SK-N-SH treated with all-trans-retinoic acid at 6 μM for 48 hours (cell line): Measurements from ENCODE around the gene TLX1.

Experiments used
- ATAC-seq: fragments of 200-7000 bp; cut with Tn5 transposase; 3 replicates; pipeline ENCODE4 v1.9.1; 2020; ENCODE audit warnings: mild to moderate bottlenecking, moderate library complexity
- ARNTL ChIP-seq: fragments of 450-650 bp; formaldehyde crosslinking; IDR thresholded peaks from 2 replicates; pipeline ENCODE4 v1.5.0; 2020; ENCODE audit warnings: low read depth, mild to moderate bottlenecking, moderate library complexity, borderline replicate concordance
- BACH2 ChIP-seq: fragments of 250-450 bp; sonication (Bioruptor Pico); IDR thresholded peaks from 2 replicates; pipeline ENCODE4 v1.9.0; 2021; ENCODE audit warnings: mild to moderate bottlenecking, borderline replicate concordance
- CSDC2 ChIP-seq: fragments of 250-450 bp; sonication (Bioruptor Pico); IDR thresholded peaks from 2 replicates; pipeline ENCODE4 v1.5.0; 2020; ENCODE audit warnings: mild to moderate bottlenecking, moderate library complexity
- ESRRG ChIP-seq: fragments of 250-450 bp; sonication (Bioruptor Pico); IDR thresholded peaks from 2 replicates; pipeline ENCODE4 v1.6.1; 2021; ENCODE audit warnings: mild to moderate bottlenecking
- ISL1 ChIP-seq: fragments of 250-450 bp; sonication (Bioruptor Pico); IDR thresholded peaks from 2 replicates; pipeline ENCODE4 v2.1.2; 2022; ENCODE audit warnings: mild to moderate bottlenecking, moderate library complexity
- OSR1 ChIP-seq: fragments of 250-450 bp; sonication (Bioruptor Pico); IDR thresholded peaks from 2 replicates; pipeline ENCODE4 v1.8.0; 2022; ENCODE audit warnings: moderate library complexity, mild to moderate bottlenecking, inconsistent platforms
- PPARA ChIP-seq: fragments of 250-450 bp; sonication (Bioruptor Pico); IDR thresholded peaks from 2 replicates; pipeline ENCODE4 v1.5.0; 2020; ENCODE audit warnings: mild to moderate bottlenecking, borderline replicate concordance
- RARB ChIP-seq: fragments of 250-450 bp; sonication (Bioruptor Pico); IDR thresholded peaks from 2 replicates; pipeline ENCODE4 v1.8.0; 2021; ENCODE audit warnings: mild to moderate bottlenecking, moderate library complexity
- TOX ChIP-seq: fragments of 250-450 bp; sonication (Bioruptor Pico); IDR thresholded peaks from 2 replicates; pipeline ENCODE4 v1.8.0; 2021; ENCODE audit warnings: mild to moderate bottlenecking, moderate library complexity, borderline replicate concordance
- TSHZ2 ChIP-seq: fragments of 250-450 bp; sonication (Bioruptor Pico); IDR thresholded peaks from 2 replicates; pipeline ENCODE4 v1.5.0; 2020; ENCODE audit warnings: mild to moderate bottlenecking, moderate library complexity
- ZC3H10 ChIP-seq: fragments of 250-450 bp; sonication (Bioruptor Pico); IDR thresholded peaks from 2 replicates; pipeline ENCODE4 v1.5.1; 2021; ENCODE audit warnings: mild to moderate bottlenecking, moderate library complexity
- ZFP3 ChIP-seq: fragments of 250-450 bp; sonication (Bioruptor Pico); IDR thresholded peaks from 2 replicates; pipeline ENCODE4 v1.5.0; 2020; ENCODE audit warnings: mild to moderate bottlenecking, moderate library complexity
- ZFP30 ChIP-seq: fragments of 450-650 bp; formaldehyde crosslinking; IDR thresholded peaks from 2 replicates; pipeline ENCODE4 v1.5.0; 2022; ENCODE audit warnings: mild to moderate bottlenecking, moderate library complexity
- ZNF565 ChIP-seq: fragments of 450-650 bp; formaldehyde crosslinking; conservative IDR thresholded peaks from 2 replicates; pipeline ENCODE4 v1.5.0; 2020; ENCODE audit warnings: low read depth, mild to moderate bottlenecking, moderate library complexity
- ZNF70 ChIP-seq: fragments of 450-650 bp; formaldehyde crosslinking; IDR thresholded peaks from 2 replicates; pipeline ENCODE4 v1.5.0; 2020; ENCODE audit warnings: mild to moderate bottlenecking, moderate library complexity
- ZNF8 ChIP-seq: fragments of 450-650 bp; formaldehyde crosslinking; IDR thresholded peaks from 2 replicates; pipeline ENCODE4 v1.5.0; 2020; ENCODE audit warnings: mild to moderate bottlenecking, moderate library complexity
- TF ChIP-seq, protein P1 (sequence below): fragments of 250-450 bp; sonication (Bioruptor Pico); IDR thresholded peaks from 2 replicates; pipeline ENCODE4 v1.8.0; 2020; ENCODE audit warnings: mild to moderate bottlenecking, moderate library complexity, borderline replicate concordance
- TF ChIP-seq, protein P2 (sequence below): fragments of 250-450 bp; sonication (Bioruptor Pico); IDR thresholded peaks from 2 replicates; pipeline ENCODE4 v1.5.1; 2021; ENCODE audit warnings: mild to moderate bottlenecking, moderate library complexity
- TF ChIP-seq, protein P3 (sequence below): fragments of 250-450 bp; sonication (Bioruptor Pico); IDR thresholded peaks from 2 replicates; pipeline ENCODE4 v1.8.0; 2021; ENCODE audit warnings: low read depth, mild to moderate bottlenecking, moderate library complexity, borderline replicate concordance

TLX1 gene

GRCh38 chr10:101106351-101106750 lies 24.7 kb upstream of the TLX1 start:
- no peak for TF ChIP-seq ARNTL
- no peak for TF ChIP-seq BACH2 (CRISPR knock-in tag)
- TF ChIP-seq ISL1: no peak
- no peak for TF ChIP-seq OSR1 (CRISPR knock-in tag)
- TF ChIP-seq ZNF8 (CRISPR knock-in tag): no peak
- TF ChIP-seq ZFP30 (CRISPR knock-in tag): no peak
- no peak for TF ChIP-seq ZFP3 (CRISPR knock-in tag)
- TF ChIP-seq, protein P1, sequence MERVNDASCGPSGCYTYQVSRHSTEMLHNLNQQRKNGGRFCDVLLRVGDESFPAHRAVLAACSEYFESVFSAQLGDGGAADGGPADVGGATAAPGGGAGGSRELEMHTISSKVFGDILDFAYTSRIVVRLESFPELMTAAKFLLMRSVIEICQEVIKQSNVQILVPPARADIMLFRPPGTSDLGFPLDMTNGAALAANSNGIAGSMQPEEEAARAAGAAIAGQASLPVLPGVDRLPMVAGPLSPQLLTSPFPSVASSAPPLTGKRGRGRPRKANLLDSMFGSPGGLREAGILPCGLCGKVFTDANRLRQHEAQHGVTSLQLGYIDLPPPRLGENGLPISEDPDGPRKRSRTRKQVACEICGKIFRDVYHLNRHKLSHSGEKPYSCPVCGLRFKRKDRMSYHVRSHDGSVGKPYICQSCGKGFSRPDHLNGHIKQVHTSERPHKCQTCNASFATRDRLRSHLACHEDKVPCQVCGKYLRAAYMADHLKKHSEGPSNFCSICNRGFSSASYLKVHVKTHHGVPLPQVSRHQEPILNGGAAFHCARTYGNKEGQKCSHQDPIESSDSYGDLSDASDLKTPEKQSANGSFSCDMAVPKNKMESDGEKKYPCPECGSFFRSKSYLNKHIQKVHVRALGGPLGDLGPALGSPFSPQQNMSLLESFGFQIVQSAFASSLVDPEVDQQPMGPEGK: no peak
- TF ChIP-seq, protein P2, sequence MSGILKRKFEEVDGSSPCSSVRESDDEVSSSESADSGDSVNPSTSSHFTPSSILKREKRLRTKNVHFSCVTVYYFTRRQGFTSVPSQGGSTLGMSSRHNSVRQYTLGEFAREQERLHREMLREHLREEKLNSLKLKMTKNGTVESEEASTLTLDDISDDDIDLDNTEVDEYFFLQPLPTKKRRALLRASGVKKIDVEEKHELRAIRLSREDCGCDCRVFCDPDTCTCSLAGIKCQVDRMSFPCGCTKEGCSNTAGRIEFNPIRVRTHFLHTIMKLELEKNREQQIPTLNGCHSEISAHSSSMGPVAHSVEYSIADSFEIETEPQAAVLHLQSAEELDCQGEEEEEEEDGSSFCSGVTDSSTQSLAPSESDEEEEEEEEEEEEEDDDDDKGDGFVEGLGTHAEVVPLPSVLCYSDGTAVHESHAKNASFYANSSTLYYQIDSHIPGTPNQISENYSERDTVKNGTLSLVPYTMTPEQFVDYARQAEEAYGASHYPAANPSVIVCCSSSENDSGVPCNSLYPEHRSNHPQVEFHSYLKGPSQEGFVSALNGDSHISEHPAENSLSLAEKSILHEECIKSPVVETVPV (CRISPR knock-in tag): no peak
- TF ChIP-seq RARB (CRISPR knock-in tag): no peak
- no peak for TF ChIP-seq ESRRG (CRISPR knock-in tag)
- TF ChIP-seq, protein P3, sequence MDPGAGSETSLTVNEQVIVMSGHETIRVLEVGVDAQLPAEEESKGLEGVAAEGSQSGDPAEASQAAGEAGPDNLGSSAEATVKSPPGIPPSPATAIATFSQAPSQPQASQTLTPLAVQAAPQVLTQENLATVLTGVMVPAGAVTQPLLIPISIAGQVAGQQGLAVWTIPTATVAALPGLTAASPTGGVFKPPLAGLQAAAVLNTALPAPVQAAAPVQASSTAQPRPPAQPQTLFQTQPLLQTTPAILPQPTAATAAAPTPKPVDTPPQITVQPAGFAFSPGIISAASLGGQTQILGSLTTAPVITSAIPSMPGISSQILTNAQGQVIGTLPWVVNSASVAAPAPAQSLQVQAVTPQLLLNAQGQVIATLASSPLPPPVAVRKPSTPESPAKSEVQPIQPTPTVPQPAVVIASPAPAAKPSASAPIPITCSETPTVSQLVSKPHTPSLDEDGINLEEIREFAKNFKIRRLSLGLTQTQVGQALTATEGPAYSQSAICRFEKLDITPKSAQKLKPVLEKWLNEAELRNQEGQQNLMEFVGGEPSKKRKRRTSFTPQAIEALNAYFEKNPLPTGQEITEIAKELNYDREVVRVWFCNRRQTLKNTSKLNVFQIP (CRISPR knock-in tag): no peak
- no peak for TF ChIP-seq CSDC2 (CRISPR knock-in tag)
- no peak for TF ChIP-seq TSHZ2 (CRISPR knock-in tag)
- TF ChIP-seq ZNF565 (CRISPR knock-in tag): no peak
- ATAC-seq: no peak

DNA sequence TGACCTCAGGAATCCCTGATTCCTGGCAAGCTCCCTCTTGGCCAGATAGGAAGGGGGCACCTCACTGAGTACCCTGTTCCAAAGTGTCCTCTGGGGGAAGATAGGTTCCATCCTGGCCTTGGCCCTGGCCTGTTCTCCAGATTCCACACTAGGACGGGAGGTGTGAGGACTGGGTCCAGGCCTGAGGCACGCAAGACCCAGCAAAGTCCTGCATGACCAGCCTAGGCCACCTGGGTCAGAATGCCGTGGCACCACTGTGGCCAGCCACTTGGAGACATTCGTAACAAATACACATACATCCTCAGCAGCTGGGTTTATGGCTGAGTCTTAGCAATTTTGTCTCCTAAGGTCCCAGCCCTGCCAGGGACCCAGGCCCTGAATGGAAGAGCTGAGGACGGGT lies 23.3 kb upstream of the TLX1 start:
- TF ChIP-seq ARNTL (no peak), ISL1 (no peak), OSR1 (CRISPR knock-in tag) (no peak), BACH2 (CRISPR knock-in tag) (no peak), ZFP30 (CRISPR knock-in tag) (no peak), PPARA (no peak), TOX (CRISPR knock-in tag) (no peak), ZNF8 (CRISPR knock-in tag) (no peak), TSHZ2 (CRISPR knock-in tag) (no peak), ZC3H10 (CRISPR knock-in tag) (no peak), ZNF70 (CRISPR knock-in tag) (no peak)
- TF ChIP-seq, protein P1: no peak
- TF ChIP-seq, protein P2 (CRISPR knock-in tag): no peak
- ATAC-seq: no peak
